CD4-positive, alpha-beta T cell treated with Interleukin-15 for 1 hour (primary cell): Measurements from ENCODE around the gene PRPF6.

Experiments
- DNase-seq: peaks from one replicate; pipeline ENCODE4 v3.0.0-alpha.2; 2020

PRPF6 gene, protein sequence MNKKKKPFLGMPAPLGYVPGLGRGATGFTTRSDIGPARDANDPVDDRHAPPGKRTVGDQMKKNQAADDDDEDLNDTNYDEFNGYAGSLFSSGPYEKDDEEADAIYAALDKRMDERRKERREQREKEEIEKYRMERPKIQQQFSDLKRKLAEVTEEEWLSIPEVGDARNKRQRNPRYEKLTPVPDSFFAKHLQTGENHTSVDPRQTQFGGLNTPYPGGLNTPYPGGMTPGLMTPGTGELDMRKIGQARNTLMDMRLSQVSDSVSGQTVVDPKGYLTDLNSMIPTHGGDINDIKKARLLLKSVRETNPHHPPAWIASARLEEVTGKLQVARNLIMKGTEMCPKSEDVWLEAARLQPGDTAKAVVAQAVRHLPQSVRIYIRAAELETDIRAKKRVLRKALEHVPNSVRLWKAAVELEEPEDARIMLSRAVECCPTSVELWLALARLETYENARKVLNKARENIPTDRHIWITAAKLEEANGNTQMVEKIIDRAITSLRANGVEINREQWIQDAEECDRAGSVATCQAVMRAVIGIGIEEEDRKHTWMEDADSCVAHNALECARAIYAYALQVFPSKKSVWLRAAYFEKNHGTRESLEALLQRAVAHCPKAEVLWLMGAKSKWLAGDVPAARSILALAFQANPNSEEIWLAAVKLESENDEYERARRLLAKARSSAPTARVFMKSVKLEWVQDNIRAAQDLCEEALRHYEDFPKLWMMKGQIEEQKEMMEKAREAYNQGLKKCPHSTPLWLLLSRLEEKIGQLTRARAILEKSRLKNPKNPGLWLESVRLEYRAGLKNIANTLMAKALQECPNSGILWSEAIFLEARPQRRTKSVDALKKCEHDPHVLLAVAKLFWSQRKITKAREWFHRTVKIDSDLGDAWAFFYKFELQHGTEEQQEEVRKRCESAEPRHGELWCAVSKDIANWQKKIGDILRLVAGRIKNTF

DNA sequence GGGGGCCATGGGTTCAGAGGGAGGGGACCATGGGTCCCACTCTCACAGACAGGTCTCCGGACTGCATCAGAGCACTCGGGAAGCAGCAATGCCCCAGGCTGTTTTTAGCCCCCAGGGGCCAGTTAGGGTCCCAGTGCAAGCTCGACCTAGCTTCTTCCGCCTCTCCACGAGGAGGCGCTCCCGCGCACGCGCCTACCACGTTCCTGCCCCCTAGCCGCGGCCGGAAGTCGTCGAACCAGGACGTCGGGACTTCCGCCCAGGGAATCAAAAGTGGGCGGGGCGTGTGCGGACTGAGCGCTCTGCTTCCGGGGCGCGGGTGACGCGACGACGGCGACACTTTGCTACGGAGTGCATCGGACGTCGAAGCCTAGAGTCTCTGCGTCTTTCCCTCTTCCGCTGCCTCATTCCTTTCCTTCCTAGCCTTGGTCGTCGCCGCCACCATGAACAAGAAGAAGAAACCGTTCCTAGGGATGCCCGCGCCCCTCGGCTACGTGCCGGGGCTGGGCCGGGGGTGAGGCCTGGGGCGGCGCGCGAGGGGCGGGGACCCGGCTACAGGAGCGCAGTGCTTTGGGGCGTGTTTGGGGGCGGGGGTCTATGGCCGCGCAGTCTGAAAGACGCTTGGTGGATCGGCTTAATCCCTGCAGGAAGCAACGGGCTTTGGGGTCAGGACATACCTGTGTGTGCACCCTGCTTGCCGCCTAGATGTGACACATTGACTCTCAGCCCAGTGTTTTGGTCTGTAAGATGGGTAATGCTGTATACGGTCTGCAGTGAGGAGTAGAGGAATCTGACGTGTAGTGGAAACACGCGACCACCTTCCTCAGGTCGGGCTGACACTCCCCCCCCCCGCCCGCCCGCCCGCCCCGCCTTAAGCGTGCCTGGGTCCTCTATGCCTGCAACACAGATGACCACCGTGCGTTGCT lies at the start of gene PRPF6:
TSS of gene PRPF6 (plus strand) at position 327 of the 923 bp plus-strand sequence. CDS start at position 441, 114 bp downstream.
- peak; percentile 96 for DNase-seq

DNA sequence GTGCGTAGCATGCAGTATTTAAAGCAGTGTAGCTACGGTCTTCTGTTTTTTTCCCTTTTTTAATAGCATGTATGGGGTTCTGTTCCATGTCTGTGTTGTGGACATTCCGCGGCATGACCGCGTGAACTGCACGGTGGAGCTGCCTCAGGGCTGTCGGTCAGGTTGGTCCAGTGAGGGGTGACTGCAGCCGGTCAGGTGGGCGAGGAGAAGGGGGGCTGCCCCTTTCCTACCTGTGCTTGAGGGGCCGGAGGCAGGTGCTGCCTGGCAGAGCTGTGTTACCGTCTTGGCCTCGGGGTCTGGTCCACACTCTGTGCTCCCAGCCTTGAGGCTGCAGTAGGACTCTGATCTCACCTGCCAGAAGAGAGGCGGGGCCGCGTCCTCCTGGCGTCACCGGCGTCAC lies 49.2 kb upstream of the PRPF6 start:
- DNase-seq = no peak

DNA sequence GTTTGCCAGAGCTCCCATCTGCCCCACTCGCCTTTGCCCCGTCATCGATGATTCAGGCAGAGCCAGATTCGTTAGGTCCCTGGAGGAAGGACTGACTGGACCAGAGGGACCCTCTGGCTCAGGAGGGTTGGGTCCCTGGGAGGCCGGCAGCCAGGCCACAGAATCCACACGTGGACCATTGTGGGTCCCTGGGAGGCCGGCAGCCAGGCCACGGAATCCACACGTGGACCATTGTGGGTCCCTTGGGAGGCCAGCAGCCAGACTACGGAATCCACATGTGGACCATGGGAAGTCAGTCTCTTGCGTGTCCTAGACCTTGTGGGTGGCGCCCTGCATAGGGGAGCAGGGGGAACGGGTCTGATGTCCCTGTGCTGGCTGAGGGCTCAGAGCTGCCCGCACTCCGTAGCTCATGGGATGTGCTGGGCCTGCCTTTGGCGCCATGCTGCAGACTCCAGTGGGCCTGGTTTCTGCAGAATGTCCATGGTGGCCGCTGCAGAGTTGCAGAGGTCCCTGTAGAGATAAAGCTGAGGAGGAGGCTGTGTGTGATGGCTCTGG lies 48.2 kb upstream of the PRPF6 start:
- no peak for DNase-seq

DNA sequence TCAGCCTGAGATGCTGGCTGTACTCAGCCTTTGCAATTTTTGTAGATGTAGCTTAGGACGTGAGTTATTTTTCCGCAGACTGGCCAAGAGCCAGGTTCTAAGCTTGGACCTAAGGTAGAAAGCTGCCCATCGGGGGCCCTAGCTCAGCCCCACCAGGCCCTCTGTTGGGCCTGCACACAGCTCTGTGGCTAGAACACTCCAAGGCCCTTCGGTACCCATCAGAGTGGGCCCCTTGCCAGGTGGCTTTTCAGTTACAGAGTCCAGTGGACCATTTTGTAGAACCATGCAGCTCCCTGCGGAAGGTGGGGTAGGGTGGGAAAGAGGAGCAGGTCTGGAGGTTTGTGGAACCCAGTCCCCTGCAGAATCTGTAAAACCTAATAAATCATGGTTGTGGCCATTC lies 47.3 kb upstream of the PRPF6 start:
- DNase-seq = no peak

DNA sequence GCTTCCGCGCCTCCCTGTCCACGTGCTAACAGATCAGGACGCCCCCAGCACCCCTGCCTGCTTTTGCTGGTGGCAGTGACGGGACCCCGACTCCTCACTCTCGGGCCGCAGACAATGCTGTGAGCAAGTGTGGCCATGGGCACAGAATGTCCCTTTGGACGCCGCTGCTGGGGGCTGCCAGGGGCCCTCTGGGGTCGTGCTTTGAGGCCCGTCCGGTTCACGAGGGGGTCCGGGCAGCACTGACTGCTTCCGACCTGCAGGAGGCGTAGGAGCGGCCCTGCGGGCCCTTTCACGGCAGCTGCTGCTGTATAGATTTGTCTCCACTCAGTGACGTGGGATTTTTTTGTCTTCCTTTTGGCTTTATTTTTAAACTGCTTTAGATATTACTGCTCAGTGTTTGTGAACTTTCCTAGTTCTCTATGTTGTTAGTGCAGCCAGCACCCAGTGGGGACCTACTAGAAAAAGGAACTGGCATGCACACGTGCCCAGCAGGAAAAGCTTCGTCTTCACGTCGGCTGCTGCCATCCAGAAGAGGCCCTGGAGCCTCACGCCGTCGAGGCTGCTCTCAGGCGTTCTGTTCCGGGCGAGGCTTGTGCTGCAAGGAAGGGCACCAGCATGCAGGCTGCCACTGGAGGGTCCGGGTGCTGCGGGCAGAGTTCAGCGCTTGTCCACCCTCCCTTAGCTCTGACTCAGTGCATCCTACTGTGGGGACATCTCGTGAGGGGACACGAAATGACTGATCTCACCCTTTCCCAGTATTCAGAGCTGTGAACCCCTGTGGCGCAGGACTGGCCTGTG lies 46.5 kb upstream of the PRPF6 start:
- DNase-seq = no peak

DNA sequence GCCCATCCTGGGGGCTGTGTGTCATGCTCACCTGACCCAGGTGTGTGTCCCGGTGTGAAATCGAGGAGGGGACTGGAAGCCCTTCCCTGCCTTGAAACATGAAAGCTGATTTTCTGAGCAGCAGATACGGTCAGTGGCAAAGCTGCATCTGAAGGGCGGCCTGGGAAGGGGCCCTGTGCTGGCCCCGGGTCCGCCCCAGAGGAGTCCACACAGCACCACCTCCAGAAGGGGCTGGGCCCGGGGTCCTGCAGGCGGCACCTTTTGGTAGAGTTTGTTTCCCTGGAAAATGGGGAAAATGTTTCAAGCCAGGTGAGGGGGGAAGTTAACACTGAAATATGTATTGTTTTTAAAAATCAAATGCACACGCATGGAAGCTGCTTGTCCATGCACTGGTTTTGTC lies 45.5 kb upstream of the PRPF6 start:
- DNase-seq = no peak

DNA sequence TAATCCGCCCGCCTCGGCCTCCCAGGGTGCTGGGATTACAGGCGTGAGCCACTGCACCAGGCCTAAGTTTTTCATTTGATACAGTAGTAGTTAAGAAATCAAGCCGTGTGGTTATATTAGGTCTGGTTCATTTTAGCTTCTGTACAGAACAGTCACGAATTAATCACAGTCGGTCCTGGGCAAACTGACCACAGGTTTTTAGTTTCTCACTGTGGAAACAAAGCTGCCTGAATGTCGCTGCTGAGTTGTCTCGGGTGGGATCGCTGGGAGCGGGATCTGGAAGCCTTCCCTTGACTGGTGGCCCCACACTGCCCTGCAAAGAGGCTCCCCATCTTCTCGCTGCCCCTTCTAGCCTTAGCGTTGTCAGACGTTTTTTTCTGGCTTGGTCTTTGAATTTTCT lies 43.3 kb upstream of the PRPF6 start:
- no peak for DNase-seq

DNA sequence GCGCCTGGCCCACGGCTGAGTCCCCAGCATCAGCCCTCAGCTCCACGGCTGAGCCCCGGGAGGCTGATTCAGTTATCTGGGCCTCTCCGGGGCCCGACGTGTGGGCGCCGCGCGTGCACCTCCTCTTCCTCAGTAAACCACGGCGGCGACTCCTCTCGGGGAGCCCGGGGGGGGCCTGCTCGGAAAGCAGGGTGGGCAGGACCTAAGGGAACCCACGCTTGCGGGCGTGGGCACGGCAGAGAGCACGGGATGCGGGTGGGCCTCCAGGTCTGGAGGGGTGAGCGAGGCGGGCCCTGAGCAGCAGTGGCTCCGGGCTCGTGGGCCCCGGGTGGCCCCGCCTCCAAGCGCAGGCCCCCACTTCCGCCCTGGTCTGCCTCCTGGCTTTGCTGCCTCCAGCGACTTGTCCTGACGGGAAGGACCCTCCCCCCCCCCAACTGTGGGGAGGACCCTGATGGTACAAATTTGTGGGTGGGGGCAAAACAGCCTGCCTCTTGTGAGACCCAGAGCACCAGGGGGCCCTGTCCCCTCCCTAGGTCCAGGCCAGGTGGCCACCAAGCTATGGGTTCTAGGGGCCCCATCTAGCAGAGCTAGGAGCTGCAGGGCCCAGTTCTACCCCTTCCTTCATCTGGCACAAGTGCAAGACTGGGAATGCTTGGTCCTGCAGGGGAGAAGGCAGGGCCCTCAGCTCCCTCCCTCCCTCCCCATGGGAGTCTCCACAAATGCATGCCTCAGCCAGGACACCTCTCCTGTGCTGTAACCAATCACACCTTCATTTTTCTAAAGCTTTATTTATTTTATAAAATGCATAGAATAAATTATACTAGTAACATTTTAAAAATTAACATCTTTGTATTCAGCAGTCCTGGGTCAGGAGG lies 41.6 kb upstream of the PRPF6 start:
- no peak for DNase-seq

DNA sequence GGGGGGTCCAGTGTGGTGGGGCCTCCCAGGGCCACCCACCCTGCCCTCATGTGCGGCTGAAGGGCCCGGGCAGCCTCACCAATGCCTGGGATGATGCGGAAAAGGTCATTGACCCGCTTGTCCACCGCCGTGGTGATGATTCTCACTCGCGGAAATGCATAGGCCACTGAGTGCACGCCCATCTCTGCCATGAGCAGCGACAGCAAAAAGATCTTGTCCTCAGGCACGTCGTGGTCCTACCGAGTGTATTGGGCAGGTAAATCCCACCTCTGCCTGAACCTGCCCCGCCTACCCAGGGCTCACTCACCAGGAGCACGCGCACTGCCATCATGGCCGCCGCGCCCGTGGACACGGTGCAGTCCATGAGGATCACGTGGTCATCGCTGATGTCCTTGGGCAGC lies 40.9 kb upstream of the PRPF6 start:
- DNase-seq = no peak

DNA sequence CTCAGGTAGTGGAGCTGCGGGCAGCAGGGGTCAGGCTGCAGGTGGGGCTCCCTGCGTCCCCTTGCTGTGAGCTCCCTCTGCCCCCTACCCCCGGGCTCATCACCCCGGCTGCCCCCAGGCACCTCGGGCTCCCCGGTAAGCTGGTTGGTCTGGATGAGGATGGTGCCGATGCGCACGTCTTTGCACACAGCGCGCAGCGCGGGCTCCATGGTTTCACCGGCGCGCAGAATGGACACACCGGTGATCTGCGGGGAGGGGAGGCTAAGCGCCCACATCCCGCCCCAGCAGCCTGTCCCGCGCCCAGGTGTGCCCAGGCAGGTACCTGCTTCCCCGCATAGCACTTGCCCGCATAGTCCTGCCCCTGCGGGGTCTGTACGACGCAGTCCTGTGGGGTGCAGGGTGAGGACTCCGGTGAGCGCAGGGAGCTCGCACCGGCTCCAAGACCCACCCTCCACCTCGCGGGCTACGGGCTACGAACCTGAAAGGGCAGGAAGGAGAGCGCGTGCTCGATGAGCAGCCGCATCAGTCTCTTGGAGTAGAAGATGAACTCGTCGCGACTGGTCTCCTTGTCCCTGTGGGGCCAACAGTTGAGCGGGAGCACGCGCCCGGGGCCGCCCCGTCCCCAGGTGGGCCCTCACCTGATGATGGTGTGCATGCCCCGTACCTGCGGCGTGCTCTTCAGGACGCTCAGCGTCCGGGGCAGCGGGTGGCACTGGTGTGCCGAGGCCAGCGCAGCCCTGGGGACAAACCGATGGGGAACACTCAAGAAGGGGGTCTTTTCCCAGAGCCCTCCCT lies 40.3 kb upstream of the PRPF6 start:
- DNase-seq = no peak

DNA sequence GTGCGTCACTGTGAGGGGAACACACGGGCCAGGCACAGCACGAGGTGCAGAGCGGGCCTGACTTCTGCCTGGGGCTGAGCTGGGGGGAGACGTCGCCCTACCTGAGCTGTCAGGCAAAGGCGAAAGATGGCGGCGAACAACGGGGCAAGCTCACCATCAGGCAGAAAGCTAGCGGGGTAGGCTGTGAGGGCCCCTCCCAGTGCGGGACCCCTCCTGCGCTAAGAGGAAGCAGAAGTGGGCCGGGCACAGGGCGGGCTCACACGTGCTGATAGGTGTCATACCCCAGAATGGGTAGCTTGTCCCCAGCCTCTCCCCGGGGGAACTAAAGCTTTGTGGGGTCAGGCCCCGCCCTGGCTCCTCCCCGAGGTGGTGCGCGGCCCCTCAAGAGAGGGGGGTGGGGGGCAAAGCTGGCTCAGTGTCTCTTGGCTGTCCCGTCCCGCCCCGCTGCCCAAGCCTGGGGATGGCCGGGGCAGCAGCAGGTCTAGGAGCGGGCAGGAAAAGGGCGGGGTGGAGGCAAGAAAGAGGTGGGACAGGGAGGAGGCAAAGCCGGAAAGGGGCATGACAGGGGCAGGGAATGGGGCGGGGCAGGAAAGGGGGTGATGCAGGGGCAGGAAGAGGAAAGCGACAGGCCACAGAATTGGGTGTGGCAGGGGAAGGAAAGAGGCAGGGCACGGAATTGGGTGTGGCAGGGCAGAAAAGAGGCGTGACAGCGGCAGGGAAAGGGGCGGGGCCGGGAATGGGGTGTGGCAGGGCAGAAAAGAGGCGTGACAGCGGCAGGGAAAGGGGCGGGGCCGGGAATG lies 39.5 kb upstream of the PRPF6 start:
- DNase-seq = peak; percentile 87

DNA sequence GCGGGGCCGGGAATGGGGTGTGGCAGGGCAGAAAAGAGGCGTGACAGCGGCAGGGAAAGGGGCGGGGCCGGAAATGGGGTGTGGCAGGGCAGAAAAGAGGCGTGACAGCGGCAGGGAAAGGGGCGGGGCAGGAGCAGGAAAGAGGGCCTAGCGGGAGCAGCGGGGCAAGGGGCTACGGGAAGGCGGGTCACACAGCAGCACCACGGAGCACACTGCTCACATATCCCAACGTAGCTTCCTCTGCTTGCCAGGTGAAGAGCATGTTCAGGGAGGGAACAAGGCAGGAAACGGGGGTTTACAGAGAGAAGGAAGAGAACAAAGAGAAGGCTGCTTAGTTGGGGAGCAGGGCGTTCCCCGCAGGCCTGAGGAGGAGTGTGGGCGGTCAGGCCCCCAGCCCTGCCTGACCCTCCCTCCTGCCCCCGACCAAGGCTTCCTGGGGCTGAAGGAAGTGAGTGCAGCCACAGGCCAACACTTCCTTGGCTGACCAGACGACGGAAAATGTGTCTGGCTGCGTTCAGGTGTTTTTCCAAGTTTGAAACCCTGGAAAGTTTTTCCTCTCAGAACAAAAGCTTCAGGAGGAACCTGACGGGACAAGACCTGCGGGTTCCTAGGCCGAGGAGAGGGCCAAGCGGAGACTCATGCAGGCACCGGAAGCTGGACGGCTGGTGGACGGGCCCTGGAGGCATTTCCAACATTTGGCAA lies 38.5 kb upstream of the PRPF6 start:
- DNase-seq = no peak

DNA sequence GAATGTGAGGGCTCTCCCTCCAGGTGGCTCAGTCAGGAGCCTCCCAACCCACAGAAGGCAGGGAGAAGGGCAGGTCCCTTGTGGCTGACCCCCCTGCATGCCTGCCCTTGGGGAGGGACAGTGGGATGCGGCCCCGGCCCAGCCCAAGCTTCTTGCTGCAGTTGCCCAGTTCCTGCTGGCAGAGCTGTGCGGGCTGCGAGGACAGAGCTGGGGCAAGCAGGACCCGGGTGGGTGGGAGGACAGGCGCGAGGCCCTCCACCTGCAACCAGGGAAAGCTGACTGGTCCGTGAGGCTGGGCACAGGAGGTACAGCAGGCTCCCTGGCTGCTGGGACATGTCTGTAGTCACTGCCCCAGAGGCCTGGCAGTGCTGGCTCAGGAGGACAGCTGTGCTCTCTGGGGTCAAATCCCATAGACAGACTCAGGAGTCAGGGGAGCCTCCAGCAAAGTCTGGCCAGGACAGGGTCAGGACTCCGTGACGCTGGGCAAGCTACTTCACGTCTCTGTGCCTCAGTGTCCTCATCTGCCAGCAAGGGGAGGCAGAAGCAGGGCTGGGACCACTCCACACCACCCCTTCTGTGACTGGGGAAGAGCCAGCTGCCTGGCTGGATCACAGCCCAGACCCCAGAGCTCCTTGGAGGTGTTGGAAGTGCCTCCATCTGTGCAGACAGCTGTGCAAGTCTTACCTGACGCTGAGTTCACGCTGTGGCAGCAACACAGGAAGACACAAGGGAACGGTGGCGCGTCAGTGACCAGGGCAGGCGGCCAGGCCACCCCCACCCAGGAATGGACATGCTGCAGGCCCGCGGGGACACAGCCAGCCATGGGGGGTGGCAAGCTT lies 37.7 kb upstream of the PRPF6 start:
- no peak for DNase-seq

DNA sequence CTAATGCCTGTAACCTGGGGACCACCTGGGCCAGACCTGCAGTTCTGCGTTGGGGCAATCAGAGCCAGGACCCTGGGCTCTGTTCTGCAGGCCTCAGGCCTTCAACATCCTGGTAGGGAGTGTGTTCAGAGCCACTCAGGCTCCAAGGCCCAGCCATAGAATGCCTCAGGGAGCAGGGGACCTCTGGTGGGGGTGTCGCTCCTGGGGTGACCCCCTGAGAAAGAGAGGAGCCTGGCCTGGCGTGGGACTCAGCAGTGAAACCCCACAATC lies 37.2 kb upstream of the PRPF6 start:
- DNase-seq = no peak

DNA sequence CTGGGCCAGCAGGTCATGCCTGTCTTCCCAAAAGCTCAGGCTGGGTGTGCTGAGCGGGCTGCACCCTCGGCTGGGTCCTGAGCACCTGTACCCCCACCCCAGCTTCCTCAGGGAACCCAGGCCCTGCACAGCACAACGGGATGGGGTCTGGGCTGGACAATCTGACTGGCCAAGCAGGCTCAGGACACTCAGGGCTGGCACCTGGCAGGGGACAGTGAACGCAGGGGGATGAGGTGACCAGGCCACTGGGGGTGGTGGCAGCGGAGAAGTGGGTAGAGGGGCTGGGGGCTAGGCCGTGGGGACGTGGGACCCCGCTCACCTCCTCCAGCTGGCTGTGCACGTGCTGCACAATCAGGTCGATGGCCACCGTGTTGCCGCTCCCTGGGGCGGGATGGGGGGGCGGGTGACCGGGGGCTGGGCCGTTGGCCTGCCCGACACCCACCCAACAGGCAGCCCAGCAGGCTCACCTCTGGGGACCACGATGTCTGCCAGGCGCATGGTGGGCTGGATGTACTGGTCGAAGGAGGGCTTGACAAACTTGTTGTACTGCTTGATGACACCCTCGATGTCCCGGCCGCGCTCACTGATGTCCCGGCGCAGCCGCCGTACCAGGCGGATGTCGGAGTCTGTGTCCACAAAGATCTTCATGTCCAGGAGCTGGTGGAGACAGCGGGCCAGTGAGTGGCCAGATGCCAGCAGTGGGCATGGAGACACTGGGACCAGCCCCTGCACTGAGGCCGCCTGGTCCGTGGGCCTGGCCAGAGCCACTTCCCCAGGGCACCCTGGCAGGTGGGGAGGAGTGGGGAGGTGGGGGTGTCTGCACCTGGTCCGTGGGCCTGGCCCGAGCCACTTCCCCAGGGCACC lies 36.6 kb upstream of the PRPF6 start:
- no peak for DNase-seq

DNA sequence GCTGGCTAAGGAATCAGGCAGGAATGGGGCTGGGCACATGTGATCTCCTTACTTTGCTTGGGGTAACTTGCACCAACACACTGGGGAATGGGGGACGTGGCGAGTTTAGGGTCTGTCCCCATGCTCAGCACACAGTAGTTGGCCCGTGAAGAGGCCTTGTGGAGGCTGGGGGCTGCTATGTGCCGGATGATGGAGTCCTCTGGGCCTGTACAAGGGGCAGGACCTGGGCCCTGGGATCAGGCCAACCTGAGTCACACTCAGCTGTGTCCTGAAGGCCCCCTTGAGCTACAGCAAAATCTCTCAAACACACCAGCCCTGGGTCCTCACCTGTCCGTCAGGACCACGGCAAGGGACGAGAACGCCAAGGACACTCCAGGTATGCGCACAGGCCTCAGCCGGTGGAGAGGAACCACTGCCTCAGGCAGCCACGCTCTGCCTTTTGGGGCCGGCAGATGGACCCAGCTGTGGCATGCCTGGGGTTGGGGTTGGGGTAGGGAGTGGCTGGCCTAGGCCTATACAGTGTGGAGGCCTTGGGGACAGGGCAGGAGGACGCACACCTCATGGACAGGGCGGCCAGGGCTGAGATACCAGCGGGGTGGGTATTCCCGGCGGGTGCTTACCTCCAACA lies 35.8 kb upstream of the PRPF6 start:
- no peak for DNase-seq
